Measurements from ENCODE around the gene PTPRM.

PTPRM gene

GRCh38 chr18:7600036-7600435 is 32.9 kb downstream of the PTPRM start:
- no peak for DNase-seq (ENCODE audit: low spot score)

- DNase-seq (ENCODE audit: low spot score): no peak
Measured at GRCh38 chr18:7600528-7601245, 33.6 kb downstream of the PTPRM start.

GRCh38 chr18:7601246-7601615 is 34.1 kb downstream of the PTPRM start:
- peak; percentile 49 for DNase-seq (ENCODE audit: low spot score)

GRCh38 chr18:7601936-7602335 is 34.8 kb downstream of the PTPRM start:
- DNase-seq (ENCODE audit: low spot score): no peak

DNA sequence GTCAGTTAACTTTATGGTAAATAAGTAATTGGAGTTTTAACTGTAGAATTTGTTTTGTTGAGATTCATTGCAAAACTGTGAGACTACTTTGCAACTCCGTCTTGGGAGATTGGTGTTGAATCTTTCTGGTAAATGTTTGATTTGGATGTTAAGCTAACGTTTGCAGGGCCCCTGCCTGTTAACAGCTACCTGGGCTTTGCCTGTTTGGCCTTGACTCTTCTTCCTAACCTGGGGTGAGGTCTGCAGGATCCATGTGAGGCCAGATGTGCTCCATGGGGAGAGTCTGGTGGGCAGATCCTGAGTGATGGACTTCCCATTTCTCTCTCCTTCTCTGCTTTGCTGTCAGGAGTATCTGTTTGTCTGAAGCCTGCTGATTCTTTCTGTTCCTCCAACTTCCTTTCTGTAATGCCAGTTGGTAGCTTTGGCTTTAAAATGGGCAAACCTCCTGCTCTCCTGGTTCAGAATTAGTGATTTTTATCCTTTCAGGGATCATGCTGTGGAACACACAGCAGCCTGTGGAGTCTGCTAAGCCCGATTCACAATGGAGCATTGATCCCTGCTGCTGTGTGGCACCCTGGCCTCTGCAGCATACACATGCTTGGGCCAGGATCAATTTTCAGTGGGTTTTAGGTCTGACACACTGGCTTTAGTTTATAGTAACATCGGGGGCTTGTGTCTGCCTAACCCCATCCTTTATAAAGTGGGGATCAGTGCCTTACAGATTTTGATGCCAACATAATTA is 36.3 kb downstream of the PTPRM start:
- DNase-seq (ENCODE audit: low spot score): no peak

- DNase-seq (ENCODE audit: low spot score): no peak
Measured at GRCh38 chr18:7604361-7604760, 37.2 kb downstream of the PTPRM start.

GRCh38 chr18:7605705-7606104 is 38.6 kb downstream of the PTPRM start:
- DNase-seq (ENCODE audit: low spot score): no peak

DNA sequence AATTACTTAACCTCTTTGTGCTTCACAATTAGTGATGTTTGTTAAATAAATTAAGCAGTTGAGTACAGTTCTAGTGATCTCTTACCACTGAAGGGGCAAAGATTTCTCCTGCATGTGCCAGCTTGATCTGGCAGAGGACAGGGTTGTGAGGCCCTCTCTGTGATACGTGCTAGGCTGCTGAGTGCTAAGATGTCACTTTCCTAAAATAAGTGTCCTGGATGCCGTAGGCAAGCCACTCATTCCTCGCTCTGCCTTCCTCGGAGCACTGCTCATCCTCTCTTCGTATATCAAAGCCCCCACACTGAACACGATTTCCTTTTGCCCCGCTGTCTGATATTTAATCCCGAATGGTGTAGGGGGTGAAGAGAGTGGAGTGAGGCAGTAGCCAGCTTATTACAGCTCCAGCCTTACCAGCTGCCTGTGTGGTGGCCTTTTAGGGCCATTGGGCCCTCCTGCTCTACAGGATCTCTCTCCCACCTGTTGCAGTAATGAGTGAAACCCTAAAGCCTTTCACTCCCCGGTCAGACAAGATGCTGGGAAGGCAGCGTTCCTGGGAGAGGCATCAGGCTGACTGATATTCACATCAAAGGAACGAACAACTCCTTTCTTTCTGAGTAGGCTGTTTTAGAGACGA is 40.5 kb downstream of the PTPRM start:
- DNase-seq (ENCODE audit: low spot score): no peak

- peak; percentile 51 for DNase-seq (ENCODE audit: low spot score)
Measured at GRCh38 chr18:7608174-7608550, 41.0 kb downstream of the PTPRM start.

- peak; percentile 72 for DNase-seq (ENCODE audit: low spot score)
Measured at GRCh38 chr18:7608781-7609201, 41.7 kb downstream of the PTPRM start.

DNA sequence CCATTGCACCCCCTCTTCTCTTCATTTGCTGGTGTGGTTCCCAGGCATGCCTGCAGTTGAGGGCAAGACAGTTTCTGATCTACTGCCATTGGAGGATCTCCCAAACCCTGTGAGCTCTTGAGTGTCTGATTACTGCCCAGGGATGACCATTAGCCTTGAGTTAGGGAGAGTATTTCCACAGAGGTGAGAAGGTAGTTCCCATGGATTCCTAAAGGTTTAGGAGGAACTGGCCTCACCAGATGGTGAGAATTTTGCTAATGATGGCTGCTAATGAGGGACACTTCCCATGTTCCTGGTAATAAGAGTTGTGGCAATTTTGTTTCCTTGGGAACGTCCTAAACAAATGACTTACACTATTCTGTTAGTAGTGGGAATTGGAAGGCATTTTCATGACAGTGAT is 42.5 kb downstream of the PTPRM start:
- no peak for DNase-seq (ENCODE audit: low spot score)

GRCh38 chr18:7614042-7614441 is 46.9 kb downstream of the PTPRM start:
- no peak for DNase-seq (ENCODE audit: low spot score)

GRCh38 chr18:7615840-7616239 is 48.7 kb downstream of the PTPRM start:
- DNase-seq (ENCODE audit: low spot score): no peak

- DNase-seq (ENCODE audit: low spot score): peak; percentile 38
Measured at GRCh38 chr18:7616661-7617060, 49.5 kb downstream of the PTPRM start.

DNA sequence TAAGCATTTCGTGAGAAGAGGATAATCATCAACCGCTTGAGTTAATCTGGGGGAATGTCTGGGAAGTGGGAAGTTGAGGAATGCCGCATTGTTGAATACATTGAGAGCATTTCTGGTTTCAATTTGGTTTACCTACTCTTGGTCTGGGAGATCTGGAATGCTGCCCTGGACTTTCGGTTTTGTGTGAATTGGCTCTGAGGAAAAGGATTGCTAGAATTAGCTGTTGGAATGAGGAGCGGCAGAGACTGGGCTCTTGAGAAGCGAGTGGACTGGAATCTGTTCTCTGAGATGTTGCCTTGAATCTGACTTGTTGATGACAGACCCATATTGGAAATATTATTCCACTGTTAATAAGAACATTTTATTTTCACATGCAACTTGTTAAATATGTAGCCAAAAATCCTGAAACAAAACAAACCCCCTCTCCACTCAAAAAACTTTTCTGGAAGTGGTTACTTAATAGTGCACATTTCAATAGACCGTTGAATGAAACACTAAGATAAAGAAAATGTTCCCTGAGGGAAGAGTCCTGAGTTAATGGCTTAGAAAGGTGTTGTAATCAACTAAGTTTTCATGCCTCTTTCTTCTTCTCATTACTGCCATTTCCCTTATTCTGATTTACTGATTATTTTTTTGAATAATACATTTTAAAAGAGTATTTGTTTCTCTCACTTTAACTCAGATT is 50.8 kb downstream of the PTPRM start:
- DNase-seq (ENCODE audit: low spot score): peak; percentile 75

DNA sequence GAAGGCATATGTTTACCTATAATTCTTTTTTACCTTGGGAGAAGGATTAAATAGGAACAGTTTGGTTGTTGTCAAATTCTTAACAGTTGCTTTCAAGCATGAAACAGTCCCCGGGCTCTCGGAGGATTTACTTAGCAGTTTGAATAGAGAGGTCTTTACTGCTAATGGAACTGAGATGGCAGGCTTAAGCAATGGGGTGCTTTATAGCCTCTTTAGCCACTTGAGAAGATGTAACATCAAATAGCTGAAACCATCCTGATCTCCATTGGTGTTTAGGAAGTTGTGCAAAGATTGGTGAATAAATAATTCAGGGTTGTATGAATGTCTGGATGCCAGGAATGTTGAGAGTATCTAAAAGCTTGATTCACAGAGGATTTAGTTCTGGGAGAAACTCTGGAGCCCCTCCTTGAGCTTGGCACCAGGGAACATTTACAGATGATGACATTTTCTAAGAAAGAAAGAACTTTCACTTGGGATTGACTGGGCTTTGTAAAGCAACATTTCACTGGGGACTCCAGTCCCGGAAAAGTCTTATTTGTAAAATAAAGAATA is 51.9 kb downstream of the PTPRM start:
- peak; percentile 7 for DNase-seq (ENCODE audit: low spot score)

- peak; percentile 13 for DNase-seq (ENCODE audit: low spot score)
Measured at GRCh38 chr18:7619676-7620075, 52.6 kb downstream of the PTPRM start.

- no peak for DNase-seq (ENCODE audit: low spot score)
Measured at GRCh38 chr18:7622721-7623120, 55.6 kb downstream of the PTPRM start.

GRCh38 chr18:7623681-7624080 is 56.6 kb downstream of the PTPRM start:
- no peak for DNase-seq (ENCODE audit: low spot score)

DNA sequence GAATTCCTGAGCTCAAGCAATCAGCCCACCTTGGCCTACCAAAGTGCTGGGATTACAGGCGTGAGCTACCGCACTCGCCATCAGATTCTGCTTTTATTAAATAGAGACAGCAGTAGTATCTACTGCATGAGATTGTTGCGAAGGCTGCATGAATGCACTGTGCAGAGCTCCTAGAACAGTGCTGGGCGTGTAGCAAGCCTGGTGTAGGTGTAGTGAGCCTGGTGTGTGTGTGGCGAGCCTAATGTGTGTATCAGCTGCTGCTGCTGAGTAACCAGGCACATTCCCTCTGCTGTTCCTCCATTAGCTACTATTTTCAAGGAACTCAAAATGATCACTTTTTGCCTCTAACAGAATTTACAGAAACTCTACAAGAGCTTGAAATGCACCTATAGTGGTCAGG is 57.6 kb downstream of the PTPRM start:
- DNase-seq (ENCODE audit: low spot score): no peak

- DNase-seq (ENCODE audit: low spot score): no peak
Measured at GRCh38 chr18:7626175-7626921, 59.2 kb downstream of the PTPRM start.

Data from AG08395 (cell line).